Measurements from ENCODE around the gene UMODL1. TPM values are rescaled to one million over a fixed set of nuclear protein-coding genes. Genes with fewer than 3 reads are reported as not detected.

The UMODL1 gene
- total and polyA plus RNA-seq, 2 donors (not counting 1 experiment from before 2014, with no cell fraction given), result not detected

- DNase-seq (ENCODE audit: low read depth in 2 of 2), result no peak
- H2AFZ ChIP-seq (ENCODE audit: low read length), result no peak overlapping the region
- no peak overlapping the region for H3K9ac ChIP-seq (ENCODE audit: insufficient read depth, low read length)
- TF ChIP-seq EZH2 (IDR thresholded peaks at IDR 0.05; ENCODE audit: low read length, missing control alignments) (no peak), CTCF (conservative IDR thresholded peaks at IDR 0.05 in 1 of 2, IDR thresholded peaks at IDR 0.05 in 1 of 2; ENCODE audit: low read depth in 1 of 2, low read length in 2 of 2) (no peak)
- H3K9me3 ChIP-seq (ENCODE audit: control insufficient read depth, insufficient read depth, low read depth, low read length), result no peaks in the 10 kb centered on the region
- no peak overlapping the region for H3K27ac ChIP-seq (ENCODE audit: insufficient read depth, low read length)
- H3K27me3 ChIP-seq (ENCODE audit: control insufficient read depth, insufficient read depth, low read length), result no peaks in the 10 kb centered on the region
- no peaks in the 10 kb centered on the region for H3K79me2 ChIP-seq (ENCODE audit: control insufficient read depth, insufficient read depth, low read length)
- no peak overlapping the region for H3K4me3 ChIP-seq (replicated peaks in 1 of 4; ENCODE audit: control extremely low read depth in 1 of 4, insufficient read depth in 1 of 4, low read depth in 3 of 4, low read length in 4 of 4)
- H3K36me3 ChIP-seq (ENCODE audit: control insufficient read depth, insufficient read depth, low read length), result no peaks in the 10 kb centered on the region
- H3K4me2 ChIP-seq (ENCODE audit: extremely low read depth, insufficient read depth, low read length), result no peak overlapping the region
- no peaks in the 10 kb centered on the region for H3K4me1 ChIP-seq (ENCODE audit: control insufficient read depth, extremely low read depth, insufficient read depth, low read length)
- no peaks in the 10 kb centered on the region for H4K20me1 ChIP-seq (ENCODE audit: control insufficient read depth, extremely low read depth, insufficient read depth, low read length)
Observed at GRCh38 chr21:42153746-42154145, 82.6 kb downstream of the UMODL1 start.

GRCh38 chr21:42154237-42155044 lies 83.3 kb downstream of the UMODL1 start:
- TF ChIP-seq EZH2 (IDR thresholded peaks at IDR 0.05; ENCODE audit: low read length, missing control alignments) (no peak), CTCF (conservative IDR thresholded peaks at IDR 0.05 in 1 of 2, IDR thresholded peaks at IDR 0.05 in 1 of 2; ENCODE audit: low read depth in 1 of 2, low read length in 2 of 2) (no peak)
- Histone ChIP-seq H3K4me3 (replicated peaks in 1 of 4; ENCODE audit: control extremely low read depth in 1 of 4, insufficient read depth in 1 of 4, low read depth in 3 of 4, low read length in 4 of 4) (no peak overlapping the region), H4K20me1 (ENCODE audit: control insufficient read depth, extremely low read depth, insufficient read depth, low read length) (no peaks in the 10 kb centered on the region), H3K27me3 (ENCODE audit: control insufficient read depth, insufficient read depth, low read length) (no peaks in the 10 kb centered on the region), H3K36me3 (ENCODE audit: control insufficient read depth, insufficient read depth, low read length) (no peaks in the 10 kb centered on the region), H3K9ac (ENCODE audit: insufficient read depth, low read length) (no peak overlapping the region), H3K79me2 (ENCODE audit: control insufficient read depth, insufficient read depth, low read length) (no peaks in the 10 kb centered on the region), H3K4me1 (ENCODE audit: control insufficient read depth, extremely low read depth, insufficient read depth, low read length) (no peaks in the 10 kb centered on the region), H3K27ac (ENCODE audit: insufficient read depth, low read length) (no peak overlapping the region), H2AFZ (ENCODE audit: low read length) (no peak overlapping the region), H3K9me3 (ENCODE audit: control insufficient read depth, insufficient read depth, low read depth, low read length) (no peaks in the 10 kb centered on the region), H3K4me2 (ENCODE audit: extremely low read depth, insufficient read depth, low read length) (no peak overlapping the region)
- no peak for DNase-seq (ENCODE audit: low read depth in 2 of 2)

GRCh38 chr21:42155045-42155855 lies 84.1 kb downstream of the UMODL1 start:
- Histone ChIP-seq H4K20me1 (ENCODE audit: control insufficient read depth, extremely low read depth, insufficient read depth, low read length) (no peaks in the 10 kb centered on the region), H3K4me1 (ENCODE audit: control insufficient read depth, extremely low read depth, insufficient read depth, low read length) (no peaks in the 10 kb centered on the region), H3K36me3 (ENCODE audit: control insufficient read depth, insufficient read depth, low read length) (no peaks in the 10 kb centered on the region), H3K79me2 (ENCODE audit: control insufficient read depth, insufficient read depth, low read length) (no peaks in the 10 kb centered on the region), H3K4me3 (replicated peaks in 1 of 4; ENCODE audit: control extremely low read depth in 1 of 4, insufficient read depth in 1 of 4, low read depth in 3 of 4, low read length in 4 of 4) (no peak overlapping the region), H3K9me3 (ENCODE audit: control insufficient read depth, insufficient read depth, low read depth, low read length) (no peaks in the 10 kb centered on the region), H2AFZ (ENCODE audit: low read length) (no peak overlapping the region), H3K4me2 (ENCODE audit: extremely low read depth, insufficient read depth, low read length) (no peak overlapping the region), H3K27ac (ENCODE audit: insufficient read depth, low read length) (no peak overlapping the region), H3K27me3 (ENCODE audit: control insufficient read depth, insufficient read depth, low read length) (no peaks in the 10 kb centered on the region), H3K9ac (ENCODE audit: insufficient read depth, low read length) (no peak overlapping the region)
- TF ChIP-seq CTCF (conservative IDR thresholded peaks at IDR 0.05 in 1 of 2, IDR thresholded peaks at IDR 0.05 in 1 of 2; ENCODE audit: low read depth in 1 of 2, low read length in 2 of 2), result no peak
- TF ChIP-seq EZH2 (IDR thresholded peaks at IDR 0.05; ENCODE audit: low read length, missing control alignments), result no peak
- no peak for DNase-seq (ENCODE audit: low read depth in 2 of 2)

Measured in fibroblast of lung (primary cell).